GM21717 (cell line): ENCODE results near the gene GHRHR.

Experiments used
- ATAC-seq: cut with Tn5 transposase; IDR thresholded peaks from one replicate; pipeline ENCODE4 v1.9.1; 2021; ENCODE audit warnings: mild to moderate bottlenecking, moderate library complexity; ENCODE audit not compliant: unreplicated experiment

The GHRHR gene

DNA sequence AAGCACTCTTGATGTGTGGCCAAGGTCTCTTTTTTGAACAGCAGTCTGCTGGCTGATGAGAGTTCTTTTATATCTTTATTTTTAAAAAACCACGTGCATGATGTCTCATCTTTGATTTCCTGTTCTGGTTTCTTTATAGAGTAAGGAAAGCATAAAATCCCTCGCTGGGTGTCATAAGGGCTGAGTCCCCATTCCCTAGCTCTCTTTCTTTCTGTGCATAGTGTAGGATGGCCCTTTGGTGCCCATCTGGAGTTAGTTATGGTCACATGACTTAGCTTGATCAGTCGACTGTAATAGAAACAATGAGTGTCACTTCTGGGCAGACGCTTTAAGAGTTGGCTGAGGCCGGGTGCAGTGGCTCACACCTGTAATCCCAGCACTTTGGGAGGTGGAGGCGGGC is 38.5 kb downstream of the GHRHR start:
- ATAC-seq: no peak

DNA sequence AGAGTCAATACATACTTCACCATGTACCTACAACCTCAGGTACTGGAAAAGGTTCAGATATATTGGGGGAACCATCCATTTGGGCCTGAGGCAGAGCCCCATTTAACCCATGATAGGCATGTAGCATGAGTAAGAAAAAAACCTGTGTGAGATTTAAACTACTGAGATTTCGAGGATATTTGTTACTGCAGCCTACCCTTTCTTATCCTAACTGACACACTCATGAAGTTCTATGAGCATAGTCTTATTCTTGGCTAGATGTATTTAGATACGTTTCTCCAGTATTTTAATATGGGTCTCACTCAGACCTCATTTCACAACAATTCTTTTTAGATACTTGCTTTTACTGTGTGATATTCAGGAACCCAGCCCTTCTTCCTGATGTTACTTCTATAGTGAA is 39.3 kb downstream of the GHRHR start:
- ATAC-seq: no peak

GRCh38 chr7:31003721-31004120 is 40.0 kb downstream of the GHRHR start:
- no peak for ATAC-seq

DNA sequence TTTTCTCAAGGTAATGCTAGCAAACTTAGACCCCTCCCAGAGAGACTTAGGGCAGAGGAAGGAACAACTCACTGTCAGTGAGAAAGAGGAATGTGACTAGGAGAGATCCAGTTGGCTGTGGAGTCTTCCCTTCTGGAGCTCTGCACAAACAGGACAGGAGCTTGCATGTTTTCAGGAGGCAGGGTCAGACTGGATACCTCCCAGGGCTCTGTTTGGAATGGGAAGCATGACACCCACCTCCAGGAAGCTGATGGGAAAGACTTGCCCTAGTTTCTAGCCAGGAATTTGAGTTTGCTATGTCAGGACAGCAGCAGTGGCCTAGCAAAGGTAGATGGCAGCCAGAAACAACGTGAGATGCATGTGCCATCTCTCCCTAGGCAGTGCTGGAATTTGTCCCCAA is 40.6 kb downstream of the GHRHR start:
- ATAC-seq: no peak

GRCh38 chr7:31006857-31007256 is 43.1 kb downstream of the GHRHR start:
- no peak for ATAC-seq

DNA sequence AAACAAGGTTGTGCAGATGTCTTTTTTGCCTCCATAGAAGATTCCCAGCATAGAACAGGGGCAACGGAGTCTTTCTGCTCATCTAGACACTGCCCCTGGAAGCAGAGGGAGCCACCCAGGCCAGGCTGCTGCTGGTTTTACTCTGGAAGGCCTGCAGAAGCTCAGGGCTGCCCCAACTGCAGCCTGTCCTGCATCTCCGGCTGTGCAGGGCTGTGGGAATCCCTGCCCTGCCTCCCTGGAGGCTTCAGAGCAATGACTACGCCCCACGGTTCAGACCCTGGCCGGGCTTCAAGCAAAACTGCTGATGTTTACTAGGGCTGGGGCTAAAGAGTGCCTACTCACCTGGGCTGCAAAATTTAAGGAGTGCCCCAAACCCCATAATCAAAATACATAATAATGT is 43.9 kb downstream of the GHRHR start:
- ATAC-seq: no peak

DNA sequence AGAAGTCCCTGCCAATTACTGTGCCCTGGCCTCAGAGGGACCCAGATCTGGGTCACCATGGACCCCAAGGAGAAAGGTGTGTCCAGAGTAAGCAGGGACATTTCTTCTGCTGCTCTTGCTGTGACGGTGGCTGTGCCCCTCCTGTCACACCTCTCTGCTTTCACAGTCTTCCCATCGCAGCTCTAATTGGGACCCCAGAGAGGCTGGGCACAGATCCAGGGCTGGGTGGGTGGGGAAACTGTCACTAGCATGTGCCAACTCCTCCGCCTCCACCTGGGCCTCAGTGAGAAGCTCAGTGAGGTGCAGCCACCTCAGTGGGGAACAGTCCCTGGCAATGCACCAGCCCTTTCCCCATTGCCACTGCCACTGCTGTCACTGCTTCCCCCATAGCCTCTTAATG is 51.1 kb downstream of the GHRHR start:
- ATAC-seq: no peak

GRCh38 chr7:31017032-31017675 is 53.4 kb downstream of the GHRHR start:
- no peak for ATAC-seq

DNA sequence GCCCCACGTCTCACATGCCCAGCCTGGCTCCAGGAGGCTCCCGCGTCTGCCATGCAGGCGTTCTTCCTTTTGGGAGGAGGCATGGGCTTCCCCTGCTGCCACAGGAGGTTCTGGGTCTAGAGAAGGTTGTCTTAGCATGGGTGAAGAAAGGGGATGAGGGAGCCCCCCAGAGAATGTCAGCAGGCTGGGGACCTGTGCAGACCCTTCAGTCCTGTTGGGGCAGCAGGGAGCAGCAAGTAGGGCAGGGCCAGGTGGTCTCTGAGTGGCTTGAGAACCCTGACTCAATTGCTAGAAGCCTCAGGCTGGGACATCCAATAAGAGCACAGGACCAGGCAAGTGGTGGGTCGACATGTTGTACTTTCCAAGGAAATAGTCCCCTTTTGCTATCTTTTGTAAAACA is 54.0 kb downstream of the GHRHR start:
- no peak for ATAC-seq

GRCh38 chr7:31019509-31019908 is 55.8 kb downstream of the GHRHR start:
- no peak for ATAC-seq

GRCh38 chr7:31020161-31020560 is 56.4 kb downstream of the GHRHR start:
- ATAC-seq: no peak

GRCh38 chr7:31020652-31021051 is 56.9 kb downstream of the GHRHR start:
- ATAC-seq: no peak

DNA sequence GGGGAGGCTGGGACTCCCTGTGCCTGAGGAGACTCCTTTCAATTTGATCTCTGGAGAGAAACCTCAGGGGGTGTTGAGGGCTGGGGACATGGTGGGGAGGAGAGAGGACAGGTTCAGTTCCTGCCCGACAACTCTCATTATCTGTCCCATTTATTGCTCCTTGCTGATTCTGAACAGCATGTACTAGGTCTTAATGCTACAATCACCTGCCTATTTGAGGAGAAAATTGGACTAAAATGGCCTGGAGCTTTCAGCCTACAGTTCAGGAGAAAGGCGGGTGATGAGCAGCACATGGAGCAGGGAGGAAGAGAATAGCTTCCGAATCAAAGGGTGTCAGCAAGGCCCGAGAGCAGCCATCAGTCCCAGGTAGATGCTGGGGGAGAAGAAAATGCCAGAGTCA is 58.4 kb downstream of the GHRHR start:
- ATAC-seq: no peak

DNA sequence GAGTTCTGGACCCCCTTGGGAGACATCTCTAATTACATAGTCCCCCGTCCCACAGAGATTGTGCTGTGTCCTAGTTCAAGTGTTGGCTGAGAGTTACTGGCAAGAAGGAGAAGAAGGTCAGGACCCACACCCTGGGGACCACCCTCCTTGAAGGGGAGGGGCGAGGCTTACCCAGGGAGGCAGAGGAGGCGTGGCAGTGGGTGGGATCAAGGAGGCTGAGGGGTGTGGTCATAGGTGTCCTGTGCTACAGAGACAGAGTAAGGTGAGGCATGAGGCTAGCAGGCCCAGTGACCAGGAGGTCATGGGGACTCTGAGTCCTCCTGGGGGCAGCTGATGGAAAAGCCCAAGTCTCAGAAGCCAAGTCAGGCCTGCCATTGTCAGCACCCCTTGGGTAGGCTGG is 59.0 kb downstream of the GHRHR start:
- ATAC-seq: no peak

- no peak for ATAC-seq
These were observed 60.1 kb downstream of the GHRHR start for GRCh38 chr7:31023877-31024276.

DNA sequence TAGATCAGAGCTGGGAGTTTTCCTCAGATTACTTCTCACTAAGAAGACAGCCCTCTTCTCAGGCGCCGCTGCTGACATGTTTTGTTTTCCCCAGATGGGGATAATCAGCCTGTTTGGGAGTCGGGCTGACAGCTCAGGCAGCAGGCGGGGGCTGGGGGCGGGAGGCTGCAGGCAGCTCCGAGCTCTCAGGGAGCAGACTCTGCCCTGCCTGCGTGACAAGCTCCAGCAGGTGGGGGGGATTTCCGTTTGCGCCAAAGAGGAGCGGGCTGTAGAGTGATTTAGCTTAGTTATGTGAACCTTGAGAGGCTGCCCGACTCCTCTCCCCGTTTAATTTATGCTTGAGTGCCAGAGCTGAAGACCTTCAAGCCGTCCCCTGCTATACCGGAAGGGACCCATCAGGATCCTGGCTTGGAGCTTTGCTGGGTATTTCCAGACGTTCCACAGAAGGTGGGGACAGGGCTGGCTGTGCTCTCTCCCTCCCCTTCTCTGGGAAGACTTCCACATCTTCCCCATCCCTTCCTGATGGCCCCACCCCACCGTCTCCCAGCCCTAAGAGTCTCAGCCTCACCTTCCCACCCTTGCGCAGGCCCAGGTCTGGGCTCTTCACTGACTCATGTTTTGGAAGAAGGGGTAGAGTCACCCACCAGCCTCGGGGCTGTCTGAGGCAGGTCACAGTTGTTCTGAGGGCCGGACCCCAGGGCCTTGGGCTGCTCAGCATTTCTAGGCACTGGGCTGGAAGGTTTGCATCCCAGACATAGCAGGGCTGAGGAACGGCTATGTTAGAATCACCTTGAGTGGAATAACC is 63.6 kb downstream of the GHRHR start:
- peak; percentile 53 for ATAC-seq

GRCh38 chr7:31028006-31028405 is 64.3 kb downstream of the GHRHR start:
- no peak for ATAC-seq

DNA sequence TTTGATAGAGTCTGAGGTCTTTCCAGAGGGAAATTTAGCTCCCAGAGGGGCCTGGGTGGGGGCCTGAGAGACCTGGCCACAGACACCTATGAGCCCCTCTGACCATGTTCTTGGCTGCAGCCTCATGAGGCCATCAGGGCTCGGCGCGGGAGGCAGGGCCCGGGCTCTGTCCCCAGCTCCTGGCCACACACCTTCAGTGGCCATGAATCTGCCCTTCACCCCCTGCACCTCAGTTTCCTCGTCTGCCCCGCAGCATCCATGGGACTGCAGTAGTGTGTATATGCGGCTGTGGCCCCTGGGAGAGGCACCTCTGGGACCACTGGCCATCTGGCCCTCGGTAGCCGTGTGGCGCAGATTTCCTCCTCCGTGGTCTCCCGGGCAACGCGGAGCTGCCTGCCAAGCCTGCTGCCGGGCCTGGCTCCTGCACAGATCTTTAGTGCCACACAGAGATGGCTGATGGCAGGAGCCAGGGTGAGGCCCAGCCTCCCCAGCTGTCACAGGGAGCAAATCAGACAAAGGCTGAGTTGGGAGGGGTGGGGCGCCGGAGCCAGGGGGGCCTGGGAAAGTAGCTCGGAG is 64.8 kb downstream of the GHRHR start:
- no peak for ATAC-seq
